ENCODE measurements around the gene MIEF2. TPM values are rescaled to one million over a fixed set of nuclear protein-coding genes. Genes with fewer than 3 reads are reported as not detected.

The MIEF2 gene
- total and polyA plus RNA-seq, 11 donors = 18.8 to 46.9 (median 26.7) TPM

DNA sequence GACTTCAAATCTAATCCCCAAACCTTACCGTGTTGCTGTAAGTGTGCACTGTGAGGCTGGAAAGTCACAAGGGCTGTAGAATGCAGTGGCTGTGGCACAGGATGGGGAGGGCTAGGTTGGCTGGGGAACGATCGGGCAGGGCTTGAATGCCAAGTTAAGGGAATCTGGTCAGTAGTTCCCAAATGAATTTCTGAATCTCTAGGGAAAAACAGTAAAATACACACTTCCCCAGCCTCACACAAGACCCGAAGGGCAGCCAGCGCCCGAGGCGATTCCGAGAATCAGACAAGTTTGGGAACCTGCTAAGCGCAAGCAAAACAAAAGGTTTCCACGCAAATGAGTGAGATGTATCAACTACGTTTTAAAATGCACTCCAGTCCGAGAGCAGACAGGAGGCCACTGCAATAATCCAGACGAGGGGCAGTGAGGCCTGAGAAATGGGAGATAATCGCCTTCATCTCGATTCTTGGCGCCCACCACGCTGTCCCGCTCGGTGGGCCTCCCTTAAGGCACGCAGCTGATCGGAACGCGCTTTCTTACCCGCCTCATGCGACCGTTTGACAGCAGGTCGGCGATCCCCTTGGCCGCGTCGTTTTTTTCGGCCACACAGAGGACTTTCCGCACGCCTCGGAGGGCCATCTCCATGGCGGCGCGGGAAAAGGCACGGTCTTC is 53.7 kb downstream of the MIEF2 start:
- no peaks in the 10 kb centered on the region for H3K9me3 ChIP-seq
- intact Hi-C loops (cut with DNase I) = loop anchor here in 8 of 10 donors (2.0 to 10.0 kb wide), 8 partner anchors 49 to 99 kb away; partner anchors contain the start of genes MIEF2 (in 4 of the 8), LLGL1 (in 2 of the 8) and FLII (in 1 of the 8)
- H3K4me1 ChIP-seq = peaks cover 11 to 66% (median 54%) of the 10 kb centered on the region in 12 donors
- ATAC-seq (no peak), DNase-seq (peak in 2 of 5 donors; percentile 33 to 66)
- peak overlapping the region; percentile 20 to 95 (median 86) for H3K27ac ChIP-seq
- WGBS, 4 donors = 0 to 1% (median 0%) methylated on average over 20 to 39 of the region's 39 CpGs
- H3K27me3 ChIP-seq = no peaks in the 10 kb centered on the region
- peaks cover 0 to 50% (median 27%) of the 10 kb centered on the region in 9 donors for H3K36me3 ChIP-seq
- peak overlapping the region; percentile 54 to 96 (median 87) for H3K4me3 ChIP-seq
- no peak for TF ChIP-seq POLR2A (IDR thresholded peaks at IDR 0.05)
- TF ChIP-seq, protein P1, sequence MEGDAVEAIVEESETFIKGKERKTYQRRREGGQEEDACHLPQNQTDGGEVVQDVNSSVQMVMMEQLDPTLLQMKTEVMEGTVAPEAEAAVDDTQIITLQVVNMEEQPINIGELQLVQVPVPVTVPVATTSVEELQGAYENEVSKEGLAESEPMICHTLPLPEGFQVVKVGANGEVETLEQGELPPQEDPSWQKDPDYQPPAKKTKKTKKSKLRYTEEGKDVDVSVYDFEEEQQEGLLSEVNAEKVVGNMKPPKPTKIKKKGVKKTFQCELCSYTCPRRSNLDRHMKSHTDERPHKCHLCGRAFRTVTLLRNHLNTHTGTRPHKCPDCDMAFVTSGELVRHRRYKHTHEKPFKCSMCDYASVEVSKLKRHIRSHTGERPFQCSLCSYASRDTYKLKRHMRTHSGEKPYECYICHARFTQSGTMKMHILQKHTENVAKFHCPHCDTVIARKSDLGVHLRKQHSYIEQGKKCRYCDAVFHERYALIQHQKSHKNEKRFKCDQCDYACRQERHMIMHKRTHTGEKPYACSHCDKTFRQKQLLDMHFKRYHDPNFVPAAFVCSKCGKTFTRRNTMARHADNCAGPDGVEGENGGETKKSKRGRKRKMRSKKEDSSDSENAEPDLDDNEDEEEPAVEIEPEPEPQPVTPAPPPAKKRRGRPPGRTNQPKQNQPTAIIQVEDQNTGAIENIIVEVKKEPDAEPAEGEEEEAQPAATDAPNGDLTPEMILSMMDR (IDR thresholded peaks at IDR 0.05) = no peak

DNA sequence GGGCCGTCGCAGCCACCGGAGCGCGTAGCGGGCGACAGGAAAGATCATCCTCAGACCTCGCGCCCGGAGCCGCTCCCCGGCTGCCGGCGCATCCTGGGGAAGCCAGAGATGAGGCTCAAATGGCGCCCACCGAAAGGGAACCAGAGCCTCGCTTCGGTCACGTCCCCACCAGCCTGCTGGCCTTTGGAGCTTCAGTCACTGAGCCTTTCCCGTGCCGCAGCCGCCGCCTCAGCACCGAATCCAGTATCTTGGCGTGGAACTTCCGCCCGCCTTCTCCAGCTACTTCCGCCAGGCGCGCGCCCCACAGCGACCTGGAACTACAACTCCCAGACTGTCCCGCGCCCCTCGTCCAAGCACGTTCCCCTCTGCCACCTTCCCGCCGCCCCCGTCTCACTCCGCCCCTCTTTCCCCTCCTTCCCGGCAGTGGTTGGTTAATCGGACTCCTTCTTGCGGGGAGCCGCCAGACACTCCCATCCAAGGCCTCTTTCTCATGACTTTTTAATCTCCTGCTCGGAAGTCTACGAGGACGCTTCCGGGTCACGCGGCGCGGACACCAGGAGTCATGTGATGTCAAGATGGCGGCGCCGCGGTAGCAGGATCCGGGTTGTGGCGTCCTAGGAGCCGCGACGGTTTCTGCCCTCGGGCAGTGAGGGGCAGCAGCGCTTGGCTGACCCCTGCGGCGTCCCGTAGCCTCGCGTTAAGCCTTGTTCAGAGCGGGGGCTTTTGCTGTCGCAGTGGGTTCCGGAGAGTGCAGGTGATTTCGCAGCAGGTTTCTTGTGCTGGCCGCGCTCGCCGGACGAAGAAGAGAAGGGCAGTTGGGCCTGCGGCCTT is 54.5 kb downstream of the MIEF2 start, which contains the start of the genes SMCR8 and TOP3A:
SMCR8 (plus strand) TSS at position 563 of the 831 bp plus-strand sequence. CDS start 497 bp downstream, outside the sequence.
TOP3A (minus strand) TSS at position 264 of the 831 bp plus-strand sequence; CDS start at position 48, 216 bp downstream.
- ATAC-seq = peak; percentile 98
- Histone ChIP-seq H3K36me3 (peaks cover 0 to 53% (median 28%) of the 10 kb centered on the region in 9 donors), H3K9me3 (no peaks in the 10 kb centered on the region), H3K4me1 (peaks cover 11 to 73% (median 61%) of the 10 kb centered on the region in 12 donors), H3K27ac (peak within 1 kb of the TSS; percentile 26 to 95 (median 86)), H3K27me3 (no peaks in the 10 kb centered on the region), H3K4me3 (peak within 1 kb of the TSS; percentile 54 to 96 (median 87))
- TF ChIP-seq, protein P1 (IDR thresholded peaks at IDR 0.05) = peak in 1 of 12 donors; percentile 6
- TF ChIP-seq POLR2A (IDR thresholded peaks at IDR 0.05) = peak in 1 of 2 donors; percentile 34
- intact Hi-C loops (cut with DNase I) = loop anchor here in 9 of 10 donors (2.0 to 10.0 kb wide), 9 partner anchors 50 to 133 kb away; partner anchors contain the start of genes MIEF2 (in 4 of the 9), LLGL1 (in 2 of the 9), ALKBH5 (in 1 of the 9) and FLII (in 1 of the 9)
- WGBS, 4 donors = 0 to 1% (median 1%) methylated on average over 44 to 78 of the region's 78 CpGs
- DNase-seq = peak; percentile 97 to 98 (median 98)

DNA sequence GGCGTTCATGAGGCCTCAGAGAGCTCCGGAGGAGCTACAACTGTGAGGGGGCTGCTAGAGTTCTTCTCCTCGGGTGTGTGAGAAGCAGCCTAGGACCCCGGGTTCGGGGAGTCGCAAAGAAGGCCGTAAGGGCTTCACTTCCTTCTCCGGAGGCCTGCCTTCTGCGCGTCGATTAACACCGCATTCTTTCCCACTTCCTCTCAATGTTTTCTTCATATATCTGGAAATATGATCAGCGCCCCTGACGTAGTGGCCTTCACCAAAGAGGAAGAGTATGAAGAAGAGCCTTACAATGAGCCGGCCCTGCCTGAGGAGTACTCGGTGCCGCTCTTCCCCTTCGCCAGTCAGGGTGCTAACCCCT is 55.1 kb downstream of the MIEF2 start:
- H3K9me3 ChIP-seq = no peaks in the 10 kb centered on the region
- H3K4me1 ChIP-seq = peaks cover 11 to 79% (median 67%) of the 10 kb centered on the region in 12 donors
- intact Hi-C loops (cut with DNase I) = loop anchor here in 7 of 10 donors (2.0 to 10.0 kb wide), 7 partner anchors 51 to 133 kb away; partner anchors contain the start of genes MIEF2 (in 3 of the 7), LLGL1 (in 2 of the 7), ALKBH5 (in 1 of the 7) and FLII (in 1 of the 7)
- H3K27ac ChIP-seq = peak overlapping the region; percentile 26 to 95 (median 86)
- peaks cover 0 to 56% (median 32%) of the 10 kb centered on the region in 9 donors for H3K36me3 ChIP-seq
- no peaks in the 10 kb centered on the region for H3K27me3 ChIP-seq
- ATAC-seq (peak in 2 of 4 donors; percentile 0 to 1), DNase-seq (peak in 1 of 5 donors; percentile 35)
- TF ChIP-seq, protein P1 (IDR thresholded peaks at IDR 0.05) = no peak
- TF ChIP-seq POLR2A (IDR thresholded peaks at IDR 0.05) = no peak
- H3K4me3 ChIP-seq = peak overlapping the region; percentile 54 to 96 (median 87)
- 6 to 8% (median 6%) methylated on average over 15 to 18 of the region's 18 CpGs for WGBS, 4 donors
